Panc1 (cell line): ENCODE measurements around the gene PLCG1. TPM values are rescaled to one million over a fixed set of nuclear protein-coding genes. Genes with fewer than 3 reads are reported as not detected.
A peak's percentile ranks its signal among the peaks of the same experiment; 100 is the strongest.

ENCODE experiments used
- ATAC-seq: fragments of 200-7000 bp; cut with Tn5 transposase; 2 replicates; pipeline ENCODE4 v1.9.1; 2020; ENCODE audit warnings: mild to moderate bottlenecking, moderate library complexity
- BruUV-seq: library from RNA; stranded (reverse); fragments of 400-500 nt; replicated peaks from 2 replicates; lab custom pipeline; 2021; lab: Mats Ljungman, UMichigan
- CTCF ChIA-PET: fragments of 300-600 bp; sonication (Branson Sonifier 250); formaldehyde crosslinking; loops from one replicate; lab custom pipeline; 2022; ENCODE audit warnings: antibody characterized with exemption; lab: Charles Lee
- POLR2A ChIA-PET: fragments of 300-600 bp; sonication (Branson Sonifier 250); formaldehyde crosslinking; loops from one replicate; lab custom pipeline; 2022; ENCODE audit warnings: antibody characterized with exemption; lab: Charles Lee
- DNase-seq: peaks from one replicate; pipeline ENCODE4 v3.0.0-alpha.2; 2010; ENCODE audit warnings: low read depth, low spot score
- H3K27ac ChIP-seq: 2 replicates; pipeline ENCODE4 v1.5.1; 2011; ENCODE audit warnings: mild to moderate bottlenecking, low read length, inconsistent platforms
- H3K27me3 ChIP-seq: fragments of 200-500 bp; sonication (Bioruptor generic); 2 replicates; pipeline ENCODE4 v1.6.0; 2014; ENCODE audit warnings: low read length, inconsistent platforms; ENCODE audit not compliant: control insufficient read depth, insufficient read depth
- H3K36me3 ChIP-seq: fragments of 200-500 bp; sonication (Bioruptor generic); 2 replicates; pipeline ENCODE4 v1.5.1; 2014; ENCODE audit warnings: inconsistent platforms, mild to moderate bottlenecking, low read length, moderate library complexity; ENCODE audit not compliant: control insufficient read depth, insufficient read depth
- H3K4me1 ChIP-seq: 2 replicates; pipeline ENCODE4 v1.5.1; 2011; ENCODE audit warnings: inconsistent platforms, mild to moderate bottlenecking, low read length, moderate library complexity; ENCODE audit not compliant: control insufficient read depth, insufficient read depth
- H3K4me3 ChIP-seq, 2 experiments: 2 replicates each; pipeline ENCODE4 v1.5.1; 2011 to 2012; ENCODE audit warnings: low read depth in 2 of 2, low read length in 2 of 2, mild to moderate bottlenecking in 2 of 2, inconsistent platforms in 1 of 2, moderate library complexity in 1 of 2
- H3K9me3 ChIP-seq: fragments of 200-500 bp; sonication (Bioruptor generic); 2 replicates; pipeline ENCODE4 v1.5.1; 2014; ENCODE audit warnings: low read depth, mild to moderate bottlenecking, inconsistent platforms, low read length, moderate library complexity; ENCODE audit not compliant: control insufficient read depth, insufficient read depth
- POLR2AphosphoS5 ChIP-seq: IDR thresholded peaks from 2 replicates; pipeline ENCODE4 v1.6.1; 2012; ENCODE audit warnings: mild to moderate bottlenecking, low read depth, low read length, moderate library complexity
- SIN3A ChIP-seq: IDR thresholded peaks from 2 replicates; pipeline ENCODE4 v1.6.1; 2012; ENCODE audit warnings: low read depth, mild to moderate bottlenecking, low read length, moderate library complexity, borderline replicate concordance; ENCODE audit not compliant: insufficient read depth
- TCF7L2 ChIP-seq: IDR thresholded peaks from 2 replicates; pipeline ENCODE4 v1.6.1; 2011; ENCODE audit warnings: mild to moderate bottlenecking, low read depth, low read length, inconsistent platforms
- in situ Hi-C: cut with HindIII; loops from 2 replicates; pipeline ENCODE4 v1.10.0; 2016; ENCODE audit warnings: low sequenced_read_pairs, low pct_unique_long_range_greater_than_20kb
- intact Hi-C: fragments of 100-400 bp; cut with micrococcal nuclease; formaldehyde crosslinking; loops from one replicate; pipeline ENCODE4 v1.10.0; 2022; ENCODE audit not compliant: unreplicated experiment
- total RNA-seq: library from RNA; stranded (reverse); gene quantifications from one replicate; pipeline ENCODE4 v1.2.1, GENCODE V29; 2021; ENCODE audit not compliant: unreplicated experiment
- TF ChIP-seq, protein P1 (sequence below), 2 experiments: IDR thresholded peaks; 2 replicates each; pipeline ENCODE4 v1.6.1; 2011 to 2012; ENCODE audit warnings: low read depth in 2 of 2, control low read depth in 1 of 2, low read length in 1 of 2, mild to moderate bottlenecking in 1 of 2, moderate library complexity in 1 of 2; ENCODE audit not compliant: insufficient read depth in 1 of 2
- TF ChIP-seq, protein P2 (sequence below): fragments of 450-650 bp; IDR thresholded peaks from 2 replicates; pipeline ENCODE4 v1.5.1; 2017; ENCODE audit warnings: mild to moderate bottlenecking

Gene PLCG1
- total RNA-seq, 1 experiment from 2014 or later: 159 TPM

GRCh38 chr20:41124451-41125094, 12.8 kb upstream of the PLCG1 start:
- in situ Hi-C loops: no loop called here
- intact Hi-C loops: no loop called here
- BruUV-seq: no TSS peak
- no peaks in the 10 kb centered on the region for H3K27me3 ChIP-seq
- H3K4me1 ChIP-seq: no peaks in the 10 kb centered on the region
- H3K4me3 ChIP-seq: no peak overlapping the region
- TF ChIP-seq SIN3A (no peak), POLR2AphosphoS5 (no peak)
- H3K27ac ChIP-seq: no peak overlapping the region
- no peaks in the 10 kb centered on the region for H3K9me3 ChIP-seq
- ChIA-PET CTCF (no interaction called here), POLR2A (no interaction called here)
- H3K36me3 ChIP-seq: peaks cover 15% of the 10 kb centered on the region
- DNase-seq (no peak), ATAC-seq (no peak)

GRCh38 chr20:41125530-41126457, 11.5 kb upstream of the PLCG1 start:
- no peaks in the 10 kb centered on the region for H3K9me3 ChIP-seq
- no peak for TF ChIP-seq SIN3A
- TF ChIP-seq, protein P1, sequence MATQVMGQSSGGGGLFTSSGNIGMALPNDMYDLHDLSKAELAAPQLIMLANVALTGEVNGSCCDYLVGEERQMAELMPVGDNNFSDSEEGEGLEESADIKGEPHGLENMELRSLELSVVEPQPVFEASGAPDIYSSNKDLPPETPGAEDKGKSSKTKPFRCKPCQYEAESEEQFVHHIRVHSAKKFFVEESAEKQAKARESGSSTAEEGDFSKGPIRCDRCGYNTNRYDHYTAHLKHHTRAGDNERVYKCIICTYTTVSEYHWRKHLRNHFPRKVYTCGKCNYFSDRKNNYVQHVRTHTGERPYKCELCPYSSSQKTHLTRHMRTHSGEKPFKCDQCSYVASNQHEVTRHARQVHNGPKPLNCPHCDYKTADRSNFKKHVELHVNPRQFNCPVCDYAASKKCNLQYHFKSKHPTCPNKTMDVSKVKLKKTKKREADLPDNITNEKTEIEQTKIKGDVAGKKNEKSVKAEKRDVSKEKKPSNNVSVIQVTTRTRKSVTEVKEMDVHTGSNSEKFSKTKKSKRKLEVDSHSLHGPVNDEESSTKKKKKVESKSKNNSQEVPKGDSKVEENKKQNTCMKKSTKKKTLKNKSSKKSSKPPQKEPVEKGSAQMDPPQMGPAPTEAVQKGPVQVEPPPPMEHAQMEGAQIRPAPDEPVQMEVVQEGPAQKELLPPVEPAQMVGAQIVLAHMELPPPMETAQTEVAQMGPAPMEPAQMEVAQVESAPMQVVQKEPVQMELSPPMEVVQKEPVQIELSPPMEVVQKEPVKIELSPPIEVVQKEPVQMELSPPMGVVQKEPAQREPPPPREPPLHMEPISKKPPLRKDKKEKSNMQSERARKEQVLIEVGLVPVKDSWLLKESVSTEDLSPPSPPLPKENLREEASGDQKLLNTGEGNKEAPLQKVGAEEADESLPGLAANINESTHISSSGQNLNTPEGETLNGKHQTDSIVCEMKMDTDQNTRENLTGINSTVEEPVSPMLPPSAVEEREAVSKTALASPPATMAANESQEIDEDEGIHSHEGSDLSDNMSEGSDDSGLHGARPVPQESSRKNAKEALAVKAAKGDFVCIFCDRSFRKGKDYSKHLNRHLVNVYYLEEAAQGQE (IDR thresholded peaks at IDR 0.05; ENCODE audit: insufficient read depth in 1 of 2, low read depth in 2 of 2, low read length in 1 of 2): no peak
- TF ChIP-seq, protein P2, sequence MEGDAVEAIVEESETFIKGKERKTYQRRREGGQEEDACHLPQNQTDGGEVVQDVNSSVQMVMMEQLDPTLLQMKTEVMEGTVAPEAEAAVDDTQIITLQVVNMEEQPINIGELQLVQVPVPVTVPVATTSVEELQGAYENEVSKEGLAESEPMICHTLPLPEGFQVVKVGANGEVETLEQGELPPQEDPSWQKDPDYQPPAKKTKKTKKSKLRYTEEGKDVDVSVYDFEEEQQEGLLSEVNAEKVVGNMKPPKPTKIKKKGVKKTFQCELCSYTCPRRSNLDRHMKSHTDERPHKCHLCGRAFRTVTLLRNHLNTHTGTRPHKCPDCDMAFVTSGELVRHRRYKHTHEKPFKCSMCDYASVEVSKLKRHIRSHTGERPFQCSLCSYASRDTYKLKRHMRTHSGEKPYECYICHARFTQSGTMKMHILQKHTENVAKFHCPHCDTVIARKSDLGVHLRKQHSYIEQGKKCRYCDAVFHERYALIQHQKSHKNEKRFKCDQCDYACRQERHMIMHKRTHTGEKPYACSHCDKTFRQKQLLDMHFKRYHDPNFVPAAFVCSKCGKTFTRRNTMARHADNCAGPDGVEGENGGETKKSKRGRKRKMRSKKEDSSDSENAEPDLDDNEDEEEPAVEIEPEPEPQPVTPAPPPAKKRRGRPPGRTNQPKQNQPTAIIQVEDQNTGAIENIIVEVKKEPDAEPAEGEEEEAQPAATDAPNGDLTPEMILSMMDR: no peak
- peak; percentile 17; the same call in 1 of the 2 replicates for TF ChIP-seq POLR2AphosphoS5
- TF ChIP-seq TCF7L2: no peak
- no peaks in the 10 kb centered on the region for H3K4me1 ChIP-seq
- ChIA-PET CTCF (no interaction called here), POLR2A (no interaction called here)
- H3K4me3 ChIP-seq: no peak overlapping the region
- H3K36me3 ChIP-seq: peaks cover 10% of the 10 kb centered on the region
- DNase-seq: no peak
- no peaks in the 10 kb centered on the region for H3K27me3 ChIP-seq
- H3K27ac ChIP-seq: no peak overlapping the region
- BruUV-seq: no TSS peak
- peak; percentile 45; the same call in 1 of the 2 replicates for ATAC-seq
- intact Hi-C loops: no loop called here
- in situ Hi-C loops: no loop called here
